ENCODE data around the gene COX7A2. TPM values are rescaled to one million over a fixed set of nuclear protein-coding genes. Genes with fewer than 3 reads are reported as not detected.

Gene COX7A2
- total and polyA plus RNA-seq, 2 of the 13 experiments (the other 11 are each of a cell fraction or from before 2014, with no cell fraction given), result 407 to 556 TPM

DNA sequence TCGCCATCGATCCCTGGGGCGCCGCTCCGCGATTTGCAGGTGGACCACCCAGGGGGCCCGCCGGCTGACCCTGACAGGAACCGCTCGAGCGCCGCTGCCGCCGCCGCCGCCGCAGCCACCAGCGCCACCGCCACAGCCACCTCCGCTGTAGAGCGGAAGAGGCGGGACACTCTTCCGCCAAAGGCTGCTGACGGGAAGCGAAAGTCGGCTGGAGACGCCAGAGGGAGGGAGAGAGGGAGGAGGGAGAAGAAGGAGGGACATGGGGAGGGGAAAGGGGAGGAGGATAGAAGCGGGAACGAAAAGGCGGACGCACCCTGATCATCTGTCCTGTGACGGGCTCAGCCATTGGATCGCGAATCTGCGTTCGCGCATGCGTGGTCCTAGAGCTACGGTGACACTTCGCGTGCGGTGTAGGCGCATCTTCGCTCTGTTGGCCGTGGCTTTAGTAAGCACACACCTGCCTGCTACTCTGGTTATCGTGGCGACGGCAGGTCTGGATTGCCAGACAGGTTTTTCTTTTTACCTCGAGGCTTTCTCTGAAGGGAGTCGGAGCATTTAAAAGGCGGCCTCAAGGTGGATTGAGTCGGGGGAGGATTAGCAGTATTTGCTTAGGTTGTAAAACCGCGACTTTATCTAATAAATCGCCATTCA is 41.2 kb upstream of the COX7A2 start, which contains the start of gene TMEM30A (continued):
- no peak; the same call in 1 of the 2 replicates for TF ChIP-seq MLX (CRISPR knock-in tag; IDR thresholded peaks at IDR 0.05)
- TF ChIP-seq, protein P1, sequence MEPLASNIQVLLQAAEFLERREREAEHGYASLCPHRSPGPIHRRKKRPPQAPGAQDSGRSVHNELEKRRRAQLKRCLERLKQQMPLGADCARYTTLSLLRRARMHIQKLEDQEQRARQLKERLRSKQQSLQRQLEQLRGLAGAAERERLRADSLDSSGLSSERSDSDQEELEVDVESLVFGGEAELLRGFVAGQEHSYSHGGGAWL (CRISPR knock-in tag; IDR thresholded peaks at IDR 0.05), result peak; percentile 66
- TF ChIP-seq, protein P2, sequence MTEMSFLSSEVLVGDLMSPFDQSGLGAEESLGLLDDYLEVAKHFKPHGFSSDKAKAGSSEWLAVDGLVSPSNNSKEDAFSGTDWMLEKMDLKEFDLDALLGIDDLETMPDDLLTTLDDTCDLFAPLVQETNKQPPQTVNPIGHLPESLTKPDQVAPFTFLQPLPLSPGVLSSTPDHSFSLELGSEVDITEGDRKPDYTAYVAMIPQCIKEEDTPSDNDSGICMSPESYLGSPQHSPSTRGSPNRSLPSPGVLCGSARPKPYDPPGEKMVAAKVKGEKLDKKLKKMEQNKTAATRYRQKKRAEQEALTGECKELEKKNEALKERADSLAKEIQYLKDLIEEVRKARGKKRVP (CRISPR knock-in tag; IDR thresholded peaks at IDR 0.05), result peak in 1 of 2 experiments; percentile 40; a peak in 1 of 4 replicates
- TF ChIP-seq ZSCAN22 (CRISPR knock-in tag; IDR thresholded peaks at IDR 0.05), result 0 out of 2 replicates have a peak, but pooled peaks have one; percentile 15
- TF ChIP-seq, protein P3, sequence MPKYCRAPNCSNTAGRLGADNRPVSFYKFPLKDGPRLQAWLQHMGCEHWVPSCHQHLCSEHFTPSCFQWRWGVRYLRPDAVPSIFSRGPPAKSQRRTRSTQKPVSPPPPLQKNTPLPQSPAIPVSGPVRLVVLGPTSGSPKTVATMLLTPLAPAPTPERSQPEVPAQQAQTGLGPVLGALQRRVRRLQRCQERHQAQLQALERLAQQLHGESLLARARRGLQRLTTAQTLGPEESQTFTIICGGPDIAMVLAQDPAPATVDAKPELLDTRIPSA (CRISPR knock-in tag; IDR thresholded peaks at IDR 0.05; ENCODE audit: borderline replicate concordance), result no peak
- TF ChIP-seq ZBTB25 (CRISPR knock-in tag; IDR thresholded peaks at IDR 0.05), result no peak
- TF ChIP-seq MED13 (CRISPR knock-in tag; IDR thresholded peaks at IDR 0.05), result no peak
- no peak for TF ChIP-seq ZNF572 (CRISPR knock-in tag; IDR thresholded peaks at IDR 0.05)
- TF ChIP-seq GFI1 (CRISPR knock-in tag; IDR thresholded peaks at IDR 0.05; ENCODE audit: borderline replicate concordance), result no peak
- TF ChIP-seq MTA3 (CRISPR knock-in tag; IDR thresholded peaks at IDR 0.05), result no peak
- TF ChIP-seq PPARG (CRISPR knock-in tag; conservative IDR thresholded peaks at IDR 0.05), result no peak
- TF ChIP-seq ZSCAN20 (CRISPR knock-in tag; IDR thresholded peaks at IDR 0.05; ENCODE audit: borderline replicate concordance), result no peak
- TF ChIP-seq ETV5 (CRISPR knock-in tag; IDR thresholded peaks at IDR 0.05; ENCODE audit: borderline replicate concordance), result peak; percentile 79
- TF ChIP-seq MLXIP (CRISPR knock-in tag; IDR thresholded peaks at IDR 0.05; ENCODE audit: borderline replicate concordance), result no peak
- TF ChIP-seq, protein P4, sequence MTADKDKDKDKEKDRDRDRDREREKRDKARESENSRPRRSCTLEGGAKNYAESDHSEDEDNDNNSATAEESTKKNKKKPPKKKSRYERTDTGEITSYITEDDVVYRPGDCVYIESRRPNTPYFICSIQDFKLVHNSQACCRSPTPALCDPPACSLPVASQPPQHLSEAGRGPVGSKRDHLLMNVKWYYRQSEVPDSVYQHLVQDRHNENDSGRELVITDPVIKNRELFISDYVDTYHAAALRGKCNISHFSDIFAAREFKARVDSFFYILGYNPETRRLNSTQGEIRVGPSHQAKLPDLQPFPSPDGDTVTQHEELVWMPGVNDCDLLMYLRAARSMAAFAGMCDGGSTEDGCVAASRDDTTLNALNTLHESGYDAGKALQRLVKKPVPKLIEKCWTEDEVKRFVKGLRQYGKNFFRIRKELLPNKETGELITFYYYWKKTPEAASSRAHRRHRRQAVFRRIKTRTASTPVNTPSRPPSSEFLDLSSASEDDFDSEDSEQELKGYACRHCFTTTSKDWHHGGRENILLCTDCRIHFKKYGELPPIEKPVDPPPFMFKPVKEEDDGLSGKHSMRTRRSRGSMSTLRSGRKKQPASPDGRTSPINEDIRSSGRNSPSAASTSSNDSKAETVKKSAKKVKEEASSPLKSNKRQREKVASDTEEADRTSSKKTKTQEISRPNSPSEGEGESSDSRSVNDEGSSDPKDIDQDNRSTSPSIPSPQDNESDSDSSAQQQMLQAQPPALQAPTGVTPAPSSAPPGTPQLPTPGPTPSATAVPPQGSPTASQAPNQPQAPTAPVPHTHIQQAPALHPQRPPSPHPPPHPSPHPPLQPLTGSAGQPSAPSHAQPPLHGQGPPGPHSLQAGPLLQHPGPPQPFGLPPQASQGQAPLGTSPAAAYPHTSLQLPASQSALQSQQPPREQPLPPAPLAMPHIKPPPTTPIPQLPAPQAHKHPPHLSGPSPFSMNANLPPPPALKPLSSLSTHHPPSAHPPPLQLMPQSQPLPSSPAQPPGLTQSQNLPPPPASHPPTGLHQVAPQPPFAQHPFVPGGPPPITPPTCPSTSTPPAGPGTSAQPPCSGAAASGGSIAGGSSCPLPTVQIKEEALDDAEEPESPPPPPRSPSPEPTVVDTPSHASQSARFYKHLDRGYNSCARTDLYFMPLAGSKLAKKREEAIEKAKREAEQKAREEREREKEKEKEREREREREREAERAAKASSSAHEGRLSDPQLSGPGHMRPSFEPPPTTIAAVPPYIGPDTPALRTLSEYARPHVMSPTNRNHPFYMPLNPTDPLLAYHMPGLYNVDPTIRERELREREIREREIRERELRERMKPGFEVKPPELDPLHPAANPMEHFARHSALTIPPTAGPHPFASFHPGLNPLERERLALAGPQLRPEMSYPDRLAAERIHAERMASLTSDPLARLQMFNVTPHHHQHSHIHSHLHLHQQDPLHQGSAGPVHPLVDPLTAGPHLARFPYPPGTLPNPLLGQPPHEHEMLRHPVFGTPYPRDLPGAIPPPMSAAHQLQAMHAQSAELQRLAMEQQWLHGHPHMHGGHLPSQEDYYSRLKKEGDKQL (CRISPR knock-in tag; IDR thresholded peaks at IDR 0.05; ENCODE audit: low read depth), result no peak
- TF ChIP-seq ZNF761 (CRISPR knock-in tag; conservative IDR thresholded peaks at IDR 0.05), result peak; percentile 74; the same call in 1 of the 2 replicates
- peak; percentile 54 for TF ChIP-seq SNAPC2 (CRISPR knock-in tag; IDR thresholded peaks at IDR 0.05)

Measured in HepG2 (cell line).